A549 (cell line): ENCODE data around the gene SLC17A2. TPM values are rescaled to one million over a fixed set of nuclear protein-coding genes. Genes with fewer than 3 reads are reported as not detected.

Experiments used
- ATAC-seq, 2 experiments: fragments of 200-7000 bp in 1 of 2; fragments of >200 bp in 1 of 2; cut with Nextera tagmentation in 1 of 2; cut with Tn5 transposase in 1 of 2; 3 replicates each; pipeline versions ENCODE4 v1.8.0 to v1.9.1; 2018 to 2020; ENCODE audit warnings: mild to moderate bottlenecking in 1 of 2, moderate library complexity in 1 of 2
- CTCF ChIA-PET: fragments of 300-600 bp; sonication (Branson Sonifier 250); formaldehyde crosslinking; extraction: SDS; loops from one replicate; lab custom pipeline; 2021; ENCODE audit warnings: antibody characterized with exemption, inconsistent platforms; lab: Yijun Ruan, JAX
- POLR2A ChIA-PET: fragments of 350-600 bp; formaldehyde crosslinking; extraction: SDS; loops from one replicate; lab custom pipeline; 2021; ENCODE audit warnings: antibody characterized with exemption, inconsistent platforms; lab: Yijun Ruan, JAX
- DNase-seq, 2 experiments: peaks; one replicate each; pipeline versions ENCODE4 v3.0.0 to v3.0.0-alpha.2; 2011 to 2016; ENCODE audit warnings: low read depth in 1 of 2, low spot score in 1 of 2
- FAIRE-seq: peaks from 2 replicates; lab custom pipeline; 2011; peaks lifted over from hg19 to GRCh38; lab: Jason Lieb, UNC
- H3K27ac ChIP-seq, 2 experiments: fragments of >200 bp; sonication (Bioruptor Twin); formaldehyde crosslinking; 3 replicates each; pipeline ENCODE4 v1.5.1; 2016 to 2017
- H3K4me1 ChIP-seq: fragments of >200 bp; sonication (Bioruptor Twin); formaldehyde crosslinking; 3 replicates; pipeline ENCODE4 v1.6.1; 2016
- H3K4me2 ChIP-seq: fragments of >200 bp; sonication (Bioruptor Twin); formaldehyde crosslinking; 3 replicates; pipeline ENCODE4 v1.6.1; 2016
- H3K4me3 ChIP-seq: fragments of >200 bp; sonication (Bioruptor Twin); formaldehyde crosslinking; 3 replicates; pipeline ENCODE4 v1.5.1; 2016
- H3K9me3 ChIP-seq: fragments of >200 bp; sonication (Bioruptor Twin); formaldehyde crosslinking; 3 replicates; pipeline ENCODE4 v1.6.1; 2016
- BCL3 ChIP-seq: fragments of >200 bp; sonication (Bioruptor Twin); formaldehyde crosslinking; IDR thresholded peaks from 3 replicates; pipeline ENCODE4 v1.6.1; 2016
- BHLHE40 ChIP-seq: IDR thresholded peaks from 2 replicates; pipeline ENCODE4 v1.6.1; 2012; ENCODE audit warnings: low read depth, low read length, inconsistent platforms
- CEBPB ChIP-seq, 2 experiments: fragments of >200 bp in 1 of 2; sonication (Bioruptor Twin) in 1 of 2; formaldehyde crosslinking in 1 of 2; IDR thresholded peaks; 2 replicates each; pipeline ENCODE4 v1.6.1; 2012 to 2016
- EHMT2 ChIP-seq: fragments of 200-600 bp; sonication (generic); IDR thresholded peaks from 2 replicates; pipeline ENCODE4 v1.6.1; 2016; ENCODE audit warnings: antibody characterized with exemption, low read depth, mild to moderate bottlenecking, moderate library complexity
- FOXS1 ChIP-seq: fragments of 250-450 bp; sonication (Bioruptor Pico); IDR thresholded peaks from 2 replicates; pipeline ENCODE4 v1.5.0; 2020; ENCODE audit warnings: mild to moderate bottlenecking, moderate library complexity
- JUN ChIP-seq, 2 experiments: fragments of >200 bp; sonication (Bioruptor Twin); formaldehyde crosslinking; IDR thresholded peaks; 2 replicates in 1 of 2; 3 replicates in 1 of 2; pipeline ENCODE4 v1.6.1; 2016 to 2017
- KDM1A ChIP-seq: fragments of 200-600 bp; sonication (generic); IDR thresholded peaks from 2 replicates; pipeline ENCODE4 v1.6.1; 2016; ENCODE audit warnings: low read depth, mild to moderate bottlenecking
- NPAS2 ChIP-seq: fragments of 250-450 bp; sonication (Bioruptor Pico); IDR thresholded peaks from 2 replicates; pipeline ENCODE4 v1.8.0; 2022; ENCODE audit warnings: mild to moderate bottlenecking, moderate library complexity, borderline replicate concordance
- POLR2A ChIP-seq: IDR thresholded peaks from 2 replicates; pipeline ENCODE4 v1.6.1; 2012; ENCODE audit warnings: mild to moderate bottlenecking, low read length
- RAD21 ChIP-seq, 2 experiments: fragments of >200 bp in 1 of 2; sonication (Bioruptor Twin) in 1 of 2; formaldehyde crosslinking in 1 of 2; IDR thresholded peaks in 1 of 2; conservative IDR thresholded peaks in 1 of 2; 2 replicates in 1 of 2; 3 replicates in 1 of 2; pipeline ENCODE4 v1.6.1; 2012 to 2018; ENCODE audit warnings: inconsistent platforms in 1 of 2
- RARB ChIP-seq: fragments of 250-450 bp; sonication (Bioruptor Pico); IDR thresholded peaks from 2 replicates; pipeline ENCODE4 v1.8.0; 2021; ENCODE audit warnings: mild to moderate bottlenecking, moderate library complexity
- REST ChIP-seq: fragments of 200-600 bp; sonication (generic); IDR thresholded peaks from 2 replicates; pipeline ENCODE4 v1.6.1; 2016; ENCODE audit warnings: antibody characterized with exemption, mild to moderate bottlenecking, moderate library complexity
- RFX5 ChIP-seq: fragments of 450-650 bp; IDR thresholded peaks from 2 replicates; pipeline ENCODE4 v1.7.1; 2014; ENCODE audit warnings: antibody characterized with exemption, mild to moderate bottlenecking, moderate library complexity
- ZSCAN20 ChIP-seq: fragments of 250-450 bp; sonication (Bioruptor Pico); IDR thresholded peaks from 2 replicates; pipeline ENCODE4 v1.8.0; 2022; ENCODE audit warnings: mild to moderate bottlenecking, moderate library complexity
- WGBS: methylation state at CpG from one replicate; pipeline ENCODE4 v1.1.6; 2017; ENCODE audit errors: missing lambda C conversion rate; 5-methylcytosine and 5-hydroxymethylcytosine counted together
- polyA plus RNA-seq, 4 experiments: library from polyadenylated mRNA; depleted of rRNA in 3 of 4; stranded (reverse); fragments of >200 nt; fragmentation: RNase III in 1 of 4; extraction: RNeasy Plus Mini Kit Qiagen cat#74134 plus additional on column Dnase treatment in 1 of 4; gene quantifications; 2 replicates in 3 of 4; 3 replicates in 1 of 4; pipeline ENCODE4 v1.2.3, GENCODE V29; 2011 to 2017

SLC17A2 gene
- polyA plus RNA-seq, 2 of the 4 experiments (the other 2 are of a cell fraction) = not detected

GRCh38 chr6:25968769-25969168, 38.3 kb upstream of the SLC17A2 start:
- Histone ChIP-seq H3K4me1 (peaks cover 20% of the 10 kb centered on the region), H3K4me2 (no peak overlapping the region), H3K27ac (no peak overlapping the region), H3K4me3 (no peak overlapping the region), H3K9me3 (no peaks in the 10 kb centered on the region)
- no peak for DNase-seq
- FAIRE-seq = no peak
- ChIA-PET POLR2A (no interaction called here), CTCF (interaction anchor here (2.1 kb wide), 1 partner anchor 24 kb away, joined by 8 read pairs; no protein-coding TSS in a partner anchor)
- no peak for ATAC-seq
- no peak for TF ChIP-seq NPAS2 (CRISPR knock-in tag)

GRCh38 chr6:25966711-25967110, 36.2 kb upstream of the SLC17A2 start:
- CTCF ChIA-PET = interaction anchor here (1.0 to 1.4 kb wide), 3 partner anchors 26 to 99 kb away, joined by 3 to 4 read pairs (median 4); no protein-coding TSS in a partner anchor
- 96% methylated on average over 6 of the region's 9 CpGs for WGBS
- ATAC-seq = no peak

GRCh38 chr6:25965058-25965457, 34.6 kb upstream of the SLC17A2 start:
- ChIA-PET CTCF (interaction anchor here (0.7 to 1.3 kb wide), 3 partner anchors 11 to 27 kb away, joined by 3 to 5 read pairs (median 4); no protein-coding TSS in a partner anchor), POLR2A (no interaction called here)
- Histone ChIP-seq H3K4me1 (peaks cover 11% of the 10 kb centered on the region; the same call in 2 of the 3 replicates), H3K9me3 (no peaks in the 10 kb centered on the region), H3K27ac (no peak overlapping the region)
- 100% methylated on average over 4 of the region's 4 CpGs for WGBS
- ATAC-seq (no peak), FAIRE-seq (no peak)
- TF ChIP-seq JUN (IDR thresholded peaks at IDR 0.05) = no peak
- TF ChIP-seq, all 56 proteins: peak for 0
- H3K4me2 ChIP-seq = no peak overlapping the region
- no peak for DNase-seq
- no peak overlapping the region for H3K4me3 ChIP-seq

More at GRCh38 chr6:25966711-25967110, 36.2 kb upstream of the SLC17A2 start:
- TF ChIP-seq REST (no peak), BCL3 (no peak), FOXS1 (CRISPR knock-in tag) (no peak), KDM1A (no peak), EHMT2 (no peak), POLR2A (no peak), BHLHE40 (no peak), RFX5 (no peak), CEBPB (IDR thresholded peaks at IDR 0.05) (no peak), RAD21 (conservative IDR thresholded peaks at IDR 0.05 in 1 of 2, IDR thresholded peaks at IDR 0.05 in 1 of 2) (no peak), RARB (CRISPR knock-in tag) (no peak), ZSCAN20 (no peak)
- no peak overlapping the region for H3K4me2 ChIP-seq
- H3K4me1 ChIP-seq = peaks cover 26% of the 10 kb centered on the region
- no peaks in the 10 kb centered on the region for H3K9me3 ChIP-seq
- POLR2A ChIA-PET = interaction anchor here (1.0 kb wide), 1 partner anchor 26 kb away, joined by 3 read pairs; no protein-coding TSS in a partner anchor
- FAIRE-seq (no peak), DNase-seq (no peak)
- H3K27ac ChIP-seq = no peak overlapping the region
- no peak overlapping the region for H3K4me3 ChIP-seq
